GM19099 (cell line): ENCODE results near the gene INKA2.

Experiments used
- POLR2A ChIP-seq: IDR thresholded peaks from 3 replicates; pipeline ENCODE4 v1.6.1; 2011; ENCODE audit warnings: low read depth; ENCODE audit not compliant: insufficient read length; ENCODE audit errors: extremely low read depth

The INKA2 gene

GRCh38 chr1:111738133-111738435 lies 1.1 kb downstream of the INKA2 start:
- TF ChIP-seq POLR2A, result no peak

- TF ChIP-seq POLR2A, result no peak
These were observed 1.7 kb downstream of the INKA2 start for GRCh38 chr1:111737216-111738132.

DNA sequence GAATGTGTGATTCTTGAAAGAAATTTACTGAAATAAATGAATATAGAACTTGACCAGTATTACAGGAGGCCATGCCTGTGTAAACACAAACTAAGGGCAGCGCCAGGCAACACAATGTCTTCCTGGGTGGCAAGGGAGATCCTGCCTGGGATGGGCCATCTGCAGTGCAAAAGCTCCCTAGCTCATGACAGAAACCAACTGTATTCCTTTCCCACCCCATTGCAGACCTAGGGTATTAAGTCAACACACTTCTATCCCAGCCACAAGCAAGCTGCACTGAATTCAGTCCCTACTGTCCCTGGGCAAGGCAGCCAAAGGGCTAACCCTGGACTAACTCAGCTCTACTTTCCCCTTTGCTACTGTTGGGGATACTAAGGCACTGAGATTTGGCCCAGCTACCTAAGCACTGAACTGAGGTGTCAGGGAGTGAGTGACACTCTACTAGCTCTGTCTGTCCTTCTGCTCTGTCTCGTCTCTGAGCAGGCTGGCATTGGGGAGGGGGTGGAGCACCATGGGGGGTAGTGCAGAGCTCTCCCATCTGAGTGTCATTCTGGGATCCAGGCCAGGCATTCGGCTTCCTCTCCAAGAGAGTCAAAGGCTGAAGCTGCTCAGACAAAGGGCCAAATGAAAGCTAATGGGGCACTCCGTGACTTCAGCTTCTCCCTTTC lies 2.5 kb downstream of the INKA2 start:
- no peak for TF ChIP-seq POLR2A

DNA sequence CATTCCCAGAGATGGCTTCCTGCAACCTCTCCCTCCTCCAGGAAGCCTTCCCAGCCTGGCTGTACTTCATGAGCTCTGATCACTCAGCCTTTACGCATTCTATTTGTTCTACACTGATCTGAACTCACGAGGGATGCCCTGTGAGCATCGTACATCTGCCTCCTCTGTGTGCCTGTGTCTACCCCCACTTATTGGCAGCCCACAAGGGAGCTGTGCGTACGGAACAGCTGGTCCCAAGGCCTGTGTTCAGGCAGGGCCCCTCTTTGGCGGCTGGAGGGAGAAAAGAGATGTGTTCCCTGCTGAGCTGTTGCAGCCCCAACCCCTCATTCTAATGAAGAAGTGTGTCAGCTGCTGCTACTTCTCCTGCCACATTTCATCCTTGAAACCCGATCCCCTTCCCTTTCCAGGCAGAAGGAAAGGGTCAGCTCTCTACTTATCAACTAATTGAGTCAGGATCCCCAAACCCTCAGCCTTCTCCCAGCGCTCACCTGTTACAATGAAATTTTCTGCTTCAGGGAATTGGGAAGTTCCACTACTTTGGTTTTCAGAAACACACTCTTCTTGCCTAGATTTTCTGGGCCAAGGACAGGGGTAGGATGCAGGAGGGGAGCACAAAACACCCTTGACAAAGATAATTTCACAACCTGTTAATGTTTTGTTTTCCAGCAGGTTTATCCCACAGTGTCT lies 3.2 kb downstream of the INKA2 start:
- TF ChIP-seq POLR2A, result no peak

DNA sequence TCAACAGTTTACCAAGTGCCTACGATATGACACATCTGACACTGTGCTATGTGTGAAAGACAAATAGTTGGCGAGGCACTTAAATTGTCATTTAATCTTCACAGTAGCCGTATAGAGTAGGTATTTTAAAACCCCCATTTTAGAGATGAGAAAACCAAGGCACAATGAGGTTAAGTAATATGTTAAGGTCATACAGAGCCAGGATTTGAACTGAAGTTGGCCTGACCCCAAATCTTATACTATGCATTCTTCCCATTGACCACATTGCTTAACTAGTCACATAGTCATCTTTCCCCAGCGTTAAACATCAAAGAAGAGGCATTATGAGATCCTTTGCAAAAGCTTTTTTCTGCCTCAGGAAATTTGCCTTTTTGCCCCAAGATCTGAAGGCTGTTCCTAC lies 3.9 kb downstream of the INKA2 start:
- no peak for TF ChIP-seq POLR2A

DNA sequence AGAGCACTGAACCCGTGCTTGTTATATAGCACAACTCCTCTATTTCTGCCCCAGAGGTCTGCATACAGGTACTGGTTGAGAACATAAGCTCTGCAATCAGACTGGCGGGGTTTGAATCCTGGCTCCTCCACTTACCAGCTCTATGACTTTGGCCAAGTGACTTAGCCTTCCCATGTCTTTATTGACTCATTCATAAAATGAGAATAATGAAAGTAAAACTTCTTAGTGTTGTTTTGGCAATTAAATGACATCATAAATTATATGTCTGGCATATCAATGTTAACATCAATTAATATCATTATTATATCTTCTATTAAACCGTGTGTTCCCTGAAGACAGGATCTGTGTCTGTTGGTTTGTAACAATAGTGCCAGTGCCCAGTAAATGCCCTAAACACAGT lies 4.3 kb downstream of the INKA2 start:
- no peak for TF ChIP-seq POLR2A

DNA sequence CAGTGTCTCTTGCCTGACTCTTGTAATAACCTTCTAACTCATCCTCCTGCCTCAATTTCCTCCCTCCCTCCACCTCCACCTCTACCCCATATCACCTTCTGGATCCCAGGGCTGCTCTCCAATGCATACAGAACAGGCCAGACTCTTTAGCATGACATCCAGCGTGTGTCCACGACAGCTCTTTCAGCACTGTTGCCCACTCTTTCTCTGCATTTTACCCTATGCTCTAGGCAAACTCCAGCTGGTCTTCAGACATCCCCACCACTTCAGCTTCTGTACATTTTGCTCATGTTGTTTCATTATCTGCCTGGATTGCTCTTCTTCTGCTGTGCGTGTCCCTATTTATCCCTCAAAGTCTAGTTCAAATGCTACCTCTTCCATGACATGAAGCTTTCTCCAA lies 4.8 kb downstream of the INKA2 start:
- TF ChIP-seq POLR2A, result no peak

DNA sequence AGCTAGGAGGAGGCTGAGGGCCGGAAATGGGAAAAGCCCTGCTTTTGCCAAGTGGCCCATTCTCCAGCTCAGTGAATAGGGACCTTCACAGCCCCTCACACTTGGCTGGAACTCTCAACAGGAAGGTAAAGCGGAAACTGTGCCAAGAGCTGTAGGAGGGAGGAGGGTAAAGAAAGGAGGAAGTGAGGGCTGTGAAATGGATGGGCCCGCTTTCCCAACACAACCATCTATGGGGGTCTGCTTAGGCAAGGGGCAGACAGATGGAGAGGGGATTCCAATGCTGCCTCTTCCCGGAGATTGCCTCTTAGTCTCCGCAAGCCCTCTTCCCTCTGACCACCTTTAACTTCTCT lies 5.2 kb downstream of the INKA2 start:
- TF ChIP-seq POLR2A, result no peak

DNA sequence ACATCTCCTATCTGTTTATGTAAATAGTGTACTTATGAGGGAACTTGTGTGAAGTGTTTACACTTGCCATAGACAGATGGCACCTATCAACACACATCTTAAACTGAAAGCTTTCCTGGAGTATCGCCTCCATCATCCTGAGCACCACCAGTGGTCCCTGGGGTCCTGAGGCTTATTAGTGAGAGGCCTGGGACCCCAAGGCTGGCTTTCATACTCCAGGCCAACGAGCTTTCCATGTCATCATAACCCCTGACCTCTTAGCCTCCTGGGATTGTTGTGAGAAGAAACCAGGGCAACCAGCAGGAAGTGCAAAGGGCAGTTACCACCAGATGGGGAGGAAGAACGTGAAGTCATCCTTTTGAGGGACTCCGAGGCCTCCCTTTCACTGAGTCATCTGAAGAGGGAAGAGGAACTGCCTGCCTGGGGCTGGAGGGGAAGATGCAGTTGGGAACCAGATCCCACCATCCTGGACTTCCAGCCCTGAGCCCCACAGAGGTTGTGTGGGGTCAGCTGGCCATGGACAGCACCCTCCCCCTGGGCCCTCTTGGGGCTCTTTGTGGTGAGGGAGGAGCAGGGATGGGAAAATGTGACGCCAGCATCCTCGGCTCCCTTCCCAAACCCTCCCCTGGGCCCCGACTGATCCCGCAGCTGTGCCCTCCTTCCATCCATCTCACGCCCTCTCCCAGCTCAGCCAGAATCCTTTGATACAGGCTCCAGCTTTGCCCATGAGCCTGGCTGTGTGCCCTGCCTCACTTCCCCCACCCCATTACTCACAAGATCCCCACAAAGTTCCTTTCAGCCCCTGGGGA lies 5.8 kb downstream of the INKA2 start:
- TF ChIP-seq POLR2A, result no peak

- TF ChIP-seq POLR2A, result no peak
These were observed 6.5 kb downstream of the INKA2 start for GRCh38 chr1:111732718-111733117.

GRCh38 chr1:111731956-111732355 lies 7.2 kb downstream of the INKA2 start:
- no peak for TF ChIP-seq POLR2A

DNA sequence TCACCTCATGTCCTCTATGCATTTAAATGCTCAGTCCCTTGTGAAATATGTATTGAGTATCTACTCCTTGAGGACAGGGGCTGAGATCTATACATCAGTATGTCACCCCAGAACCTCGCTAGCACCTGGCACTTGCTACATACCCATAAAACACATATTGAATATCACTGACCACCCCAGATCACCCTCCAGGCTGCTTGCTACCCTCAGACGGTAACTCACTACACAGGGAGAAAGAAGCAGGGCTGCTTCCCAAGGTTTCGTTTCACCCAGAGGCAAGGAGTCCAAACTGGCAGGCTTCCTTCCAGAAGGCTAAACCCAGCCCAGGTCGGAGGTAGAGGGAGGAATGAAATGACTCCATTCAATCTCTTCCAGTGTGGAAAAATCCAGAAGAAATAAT lies 8.5 kb downstream of the INKA2 start:
- TF ChIP-seq POLR2A, result no peak

DNA sequence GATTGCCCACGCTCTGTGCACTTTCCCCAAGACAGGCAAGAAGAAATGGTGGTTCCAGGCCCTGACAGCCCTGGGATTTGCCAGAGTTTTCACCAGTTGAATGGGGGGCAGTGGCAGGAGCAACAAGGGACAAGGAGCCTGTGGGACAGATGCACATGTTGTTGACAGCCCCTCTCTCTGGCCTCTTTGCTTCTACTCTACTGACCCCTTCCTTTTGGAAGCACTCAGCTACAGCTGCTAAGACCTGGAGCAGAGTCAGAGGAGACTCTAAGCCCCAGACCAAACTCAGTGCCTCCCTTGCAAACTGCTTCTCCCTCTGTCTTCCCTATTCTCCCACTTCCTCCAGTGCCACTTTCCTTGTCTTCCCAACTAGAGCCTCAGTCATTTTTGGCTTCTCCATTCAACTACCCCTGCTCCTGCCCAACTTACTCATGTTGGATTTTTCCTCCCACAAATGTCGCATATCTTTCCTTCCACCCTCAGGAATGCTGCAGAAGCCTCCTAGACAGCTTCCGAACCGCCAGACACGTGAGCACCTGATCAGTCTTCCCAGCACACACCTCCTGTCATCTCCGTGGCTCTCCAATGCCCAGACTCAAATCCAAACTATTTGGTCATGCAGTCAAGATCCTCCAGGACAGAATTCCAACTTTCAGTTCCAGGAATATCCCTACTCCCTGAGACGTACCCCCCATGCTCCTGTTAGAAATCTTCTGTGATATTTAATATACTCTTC lies 9.1 kb downstream of the INKA2 start:
- TF ChIP-seq POLR2A, result no peak

GRCh38 chr1:111729271-111729921 lies 9.8 kb downstream of the INKA2 start:
- TF ChIP-seq POLR2A, result no peak

DNA sequence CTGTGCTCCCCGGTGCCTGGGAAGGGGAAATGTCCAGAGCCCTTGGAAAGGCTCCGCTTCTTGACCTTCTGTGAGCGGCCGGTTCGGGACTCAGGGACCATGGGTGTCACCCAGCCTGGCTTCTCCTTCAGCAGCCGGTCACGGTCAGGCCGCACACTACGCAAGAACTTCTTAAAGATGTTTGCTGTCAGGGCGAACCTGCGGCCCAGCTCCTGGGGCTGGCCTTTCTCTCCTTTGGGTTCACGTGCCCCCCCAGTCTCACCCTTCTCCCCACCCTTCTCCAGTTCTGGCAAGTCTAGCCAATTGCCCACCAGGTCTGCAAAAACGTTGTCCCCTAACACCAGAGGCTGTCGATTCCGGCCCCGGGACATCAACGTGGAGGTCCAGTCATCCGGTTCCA lies 12.1 kb downstream of the INKA2 start:
- TF ChIP-seq POLR2A, result no peak

- TF ChIP-seq POLR2A, result no peak
These were observed 14.0 kb downstream of the INKA2 start for GRCh38 chr1:111725192-111725591.
